ENCODE data around the gene ABHD16B.
A peak's percentile ranks its signal among the peaks of the same experiment; 100 is the strongest.

The ABHD16B gene

GRCh38 chr20:63896264-63897105, 35.2 kb downstream of the ABHD16B start:
- CTCF ChIA-PET, result interaction anchor here (0.8 to 1.2 kb wide), 4 partner anchors 12 to 98 kb away, joined by 3 read pairs; partner anchors contain the start of gene SAMD10
- TF ChIP-seq, protein P1, sequence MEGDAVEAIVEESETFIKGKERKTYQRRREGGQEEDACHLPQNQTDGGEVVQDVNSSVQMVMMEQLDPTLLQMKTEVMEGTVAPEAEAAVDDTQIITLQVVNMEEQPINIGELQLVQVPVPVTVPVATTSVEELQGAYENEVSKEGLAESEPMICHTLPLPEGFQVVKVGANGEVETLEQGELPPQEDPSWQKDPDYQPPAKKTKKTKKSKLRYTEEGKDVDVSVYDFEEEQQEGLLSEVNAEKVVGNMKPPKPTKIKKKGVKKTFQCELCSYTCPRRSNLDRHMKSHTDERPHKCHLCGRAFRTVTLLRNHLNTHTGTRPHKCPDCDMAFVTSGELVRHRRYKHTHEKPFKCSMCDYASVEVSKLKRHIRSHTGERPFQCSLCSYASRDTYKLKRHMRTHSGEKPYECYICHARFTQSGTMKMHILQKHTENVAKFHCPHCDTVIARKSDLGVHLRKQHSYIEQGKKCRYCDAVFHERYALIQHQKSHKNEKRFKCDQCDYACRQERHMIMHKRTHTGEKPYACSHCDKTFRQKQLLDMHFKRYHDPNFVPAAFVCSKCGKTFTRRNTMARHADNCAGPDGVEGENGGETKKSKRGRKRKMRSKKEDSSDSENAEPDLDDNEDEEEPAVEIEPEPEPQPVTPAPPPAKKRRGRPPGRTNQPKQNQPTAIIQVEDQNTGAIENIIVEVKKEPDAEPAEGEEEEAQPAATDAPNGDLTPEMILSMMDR (conservative IDR thresholded peaks at IDR 0.05; ENCODE audit: low read depth), result no peak
- peak; percentile 63 for DNase-seq (ENCODE audit: low spot score)
- H3K27ac ChIP-seq, result peak overlapping the region; percentile 90
- POLR2A ChIA-PET (ENCODE audit: low non-redundant PET), result interaction anchor here (1.7 kb wide), 1 partner anchor 31 kb away, joined by 5 read pairs; the partner anchor contains the start of gene TPD52L2

DNA sequence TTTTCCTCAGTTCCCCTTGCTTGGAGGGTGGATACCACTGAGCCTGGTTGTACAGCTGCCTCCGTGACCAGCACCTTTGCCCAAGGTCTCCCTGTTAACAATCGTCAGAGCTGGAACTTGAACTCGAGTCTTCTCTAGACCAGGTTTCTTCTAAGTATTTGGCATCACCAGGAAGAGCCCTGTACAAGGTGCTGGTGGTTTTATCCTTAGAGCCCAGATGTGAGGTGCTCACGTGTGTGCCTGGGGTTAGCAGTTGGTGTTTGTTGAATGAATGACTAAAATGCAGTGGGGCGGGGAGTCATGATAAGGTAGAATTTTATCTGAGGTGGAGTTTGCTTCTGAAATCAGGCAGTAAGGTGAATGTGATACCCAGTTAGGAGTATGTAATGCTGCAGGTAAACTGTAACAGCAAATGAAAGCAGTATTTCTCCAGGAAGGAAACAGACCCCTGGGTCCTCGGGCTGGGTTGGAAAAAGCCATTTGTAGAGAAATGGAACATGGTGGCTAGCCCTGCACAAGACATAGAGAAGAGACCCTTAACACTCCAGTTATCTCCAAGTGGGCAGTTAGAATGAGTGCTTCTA, 36.8 kb downstream of the ABHD16B start:
- POLR2A ChIA-PET (ENCODE audit: low non-redundant PET), result no interaction called here
- TF ChIP-seq, protein P1 (conservative IDR thresholded peaks at IDR 0.05; ENCODE audit: low read depth), result no peak
- H3K27ac ChIP-seq, result peak overlapping the region; percentile 90
- CTCF ChIA-PET, result no interaction called here
- no peak for DNase-seq (ENCODE audit: low spot score)

- TF ChIP-seq, protein P1 (conservative IDR thresholded peaks at IDR 0.05; ENCODE audit: low read depth), result no peak
- ChIA-PET CTCF (interaction anchor here (0.7 kb wide), 1 partner anchor 139 kb away, joined by 3 read pairs; no protein-coding TSS in a partner anchor), POLR2A (ENCODE audit: low non-redundant PET) (no interaction called here)
- no peak for DNase-seq (ENCODE audit: low spot score)
- peak overlapping the region; percentile 23 for H3K27ac ChIP-seq
These were observed 37.7 kb downstream of the ABHD16B start for GRCh38 chr20:63898882-63899558.

DNA sequence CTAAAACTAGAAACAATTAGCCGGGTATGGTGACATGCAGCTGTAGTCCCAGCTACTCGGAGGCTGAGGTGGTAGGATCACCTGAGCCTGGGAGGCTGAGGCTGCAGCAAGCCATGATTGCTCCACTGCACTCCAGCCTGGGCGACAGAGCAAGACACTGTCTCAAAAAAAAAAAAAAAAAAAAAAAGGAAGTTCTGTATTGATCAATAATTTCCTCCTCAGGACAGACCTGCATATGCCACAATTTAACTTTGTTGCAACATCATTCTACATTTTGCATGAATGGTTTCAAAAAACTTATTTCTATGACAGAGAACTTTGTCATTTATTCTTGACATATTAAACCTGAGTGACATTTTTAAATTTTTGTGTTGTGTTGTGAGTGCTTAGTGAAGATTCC, 39.1 kb downstream of the ABHD16B start:
- peak overlapping the region; percentile 44 for H3K27ac ChIP-seq
- ChIA-PET CTCF (interaction anchor here (0.6 kb wide), 1 partner anchor 13 kb away, joined by 7 read pairs; no protein-coding TSS in a partner anchor), POLR2A (ENCODE audit: low non-redundant PET) (no interaction called here)
- no peak for DNase-seq (ENCODE audit: low spot score)
- TF ChIP-seq, protein P1 (conservative IDR thresholded peaks at IDR 0.05; ENCODE audit: low read depth), result no peak

GRCh38 chr20:63903796-63904561, 42.7 kb downstream of the ABHD16B start:
- DNase-seq (ENCODE audit: low spot score), result no peak
- POLR2A ChIA-PET (ENCODE audit: low non-redundant PET), result interaction anchor here (0.5 kb wide), 1 partner anchor 162 kb away, joined by 3 read pairs; no protein-coding TSS in a partner anchor
- CTCF ChIA-PET, result interaction anchor here (0.6 kb wide), 1 partner anchor 434 kb away, joined by 3 read pairs; no protein-coding TSS in a partner anchor
- TF ChIP-seq, protein P1 (conservative IDR thresholded peaks at IDR 0.05; ENCODE audit: low read depth), result no peak
- peak overlapping the region; percentile 72 for H3K27ac ChIP-seq

All from RWPE1 (cell line).